PC-9 (cell line): ENCODE results near the gene SUSD1. TPM values are rescaled to one million over a fixed set of nuclear protein-coding genes. Genes with fewer than 3 reads are reported as not detected.

Experiments used
- BruUV-seq: library from RNA; stranded (reverse); fragments of 400-500 nt; replicated peaks from 2 replicates; lab custom pipeline; 2021; lab: Mats Ljungman, UMichigan
- CTCF ChIA-PET: fragments of 300-600 bp; sonication (Branson Sonifier 250); formaldehyde crosslinking; loops from one replicate; lab custom pipeline; 2022; ENCODE audit warnings: antibody characterized with exemption; lab: Charles Lee
- POLR2A ChIA-PET: fragments of 300-600 bp; sonication (Branson Sonifier 250); formaldehyde crosslinking; loops from one replicate; lab custom pipeline; 2022; ENCODE audit warnings: antibody characterized with exemption; ENCODE audit not compliant: unreplicated experiment; lab: Charles Lee
- DNase-seq, 2 experiments: peaks; one replicate each; pipeline versions ENCODE4 v3.0.0 to v3.0.0-alpha.2; 2015 to 2022; ENCODE audit warnings: mixed read lengths in 1 of 2
- H2AFZ ChIP-seq: fragments of 200-600 bp; sonication (generic); 2 replicates; pipeline ENCODE4 v1.8.1; 2017; ENCODE audit warnings: antibody characterized with exemption
- H3F3A ChIP-seq: fragments of 200-600 bp; sonication (generic); 2 replicates; pipeline ENCODE4 v1.8.1; 2017; ENCODE audit warnings: antibody characterized with exemption, mild to moderate bottlenecking, low read depth; ENCODE audit not compliant: insufficient read depth
- H3K27ac ChIP-seq: fragments of 200-600 bp; sonication (generic); 2 replicates; pipeline ENCODE4 v1.6.1; 2016; ENCODE audit warnings: mixed run types
- H3K27me3 ChIP-seq: fragments of 200-600 bp; sonication (generic); 2 replicates; pipeline ENCODE4 v1.6.1; 2016; ENCODE audit warnings: low read depth, mixed run types; ENCODE audit not compliant: insufficient read depth
- H3K36me3 ChIP-seq: fragments of 200-600 bp; sonication (generic); 2 replicates; pipeline ENCODE4 v1.6.1; 2016; ENCODE audit warnings: low read depth, mixed run types
- H3K4me1 ChIP-seq: fragments of 200-600 bp; sonication (generic); replicated peaks from 2 replicates; pipeline ENCODE4 v1.6.1; 2016; ENCODE audit warnings: mixed run types; ENCODE audit not compliant: insufficient read depth
- H3K4me2 ChIP-seq: fragments of 200-600 bp; sonication (generic); 2 replicates; pipeline ENCODE4 v1.6.1; 2017; ENCODE audit warnings: mixed run types
- H3K4me3 ChIP-seq: fragments of 200-600 bp; sonication (generic); 2 replicates; pipeline ENCODE4 v1.6.1; 2016; ENCODE audit warnings: mixed run types
- H3K79me2 ChIP-seq: fragments of 200-600 bp; sonication (generic); 2 replicates; pipeline ENCODE4 v1.6.1; 2017; ENCODE audit warnings: low read depth, mixed run types
- H3K9me2 ChIP-seq: fragments of 200-600 bp; sonication (generic); 2 replicates; pipeline ENCODE4 v1.8.1; 2017; ENCODE audit warnings: mild to moderate bottlenecking; ENCODE audit not compliant: insufficient read depth
- H3K9me3 ChIP-seq: fragments of 200-600 bp; sonication (generic); 2 replicates; pipeline ENCODE4 v1.8.1; 2016; ENCODE audit warnings: low read depth; ENCODE audit not compliant: insufficient read depth
- H4K20me1 ChIP-seq: fragments of 200-600 bp; sonication (generic); 2 replicates; pipeline ENCODE4 v1.8.1; 2017; ENCODE audit not compliant: insufficient read depth
- CTCF ChIP-seq: fragments of 200-600 bp; sonication (generic); conservative IDR thresholded peaks from 2 replicates; pipeline ENCODE4 v1.6.1; 2017; ENCODE audit warnings: mixed run types, antibody characterized with exemption, mild to moderate bottlenecking, moderate library complexity
- EZH2 ChIP-seq: fragments of 200-600 bp; sonication (generic); IDR thresholded peaks from 2 replicates; pipeline ENCODE4 v1.8.0; 2017; ENCODE audit warnings: antibody characterized with exemption, low read depth
- intact Hi-C: fragments of 100-400 bp; cut with micrococcal nuclease; formaldehyde crosslinking; loops from one replicate; pipeline ENCODE4 v1.10.0; 2022; ENCODE audit not compliant: unreplicated experiment
- total RNA-seq: library from RNA; stranded (reverse); gene quantifications from 2 replicates; pipeline ENCODE4 v1.2.3, GENCODE V29; 2021

The SUSD1 gene
- total RNA-seq, 1 experiment from 2014 or later = 23.2 TPM

GRCh38 chr9:112072721-112073638 lies 102.1 kb downstream of the SUSD1 start:
- Histone ChIP-seq H2AFZ (no peak overlapping the region), H3K9me3 (no peaks in the 10 kb centered on the region), H3K4me1 (peaks cover 26% of the 10 kb centered on the region), H3K27me3 (no peaks in the 10 kb centered on the region), H3K79me2 (no peaks in the 10 kb centered on the region), H3K9me2 (no peaks in the 10 kb centered on the region), H3K36me3 (no peaks in the 10 kb centered on the region; the same call in 1 of the 2 replicates), H4K20me1 (no peaks in the 10 kb centered on the region), H3K27ac (peak overlapping the region; percentile 50), H3K4me3 (no peak overlapping the region), H3K4me2 (no peak overlapping the region), H3F3A (peaks cover 2% of the 10 kb centered on the region; the same call in 1 of the 2 replicates)
- TF ChIP-seq CTCF = no peak
- no peak for TF ChIP-seq EZH2
- no TSS peak for BruUV-seq
- intact Hi-C loops = loop anchor here (5.0 kb wide), 2 partner anchors 141 to 411 kb away; partner anchors contain the start of gene GNG10
- POLR2A ChIA-PET = interaction anchor here (0.6 kb wide), 1 partner anchor 116 kb away, joined by 3 read pairs; no protein-coding TSS in a partner anchor
- CTCF ChIA-PET = interaction anchor here (0.6 kb wide), 1 partner anchor 625 kb away, joined by 3 read pairs; no protein-coding TSS in a partner anchor
- DNase-seq = peak; percentile 24 to 68

- TF ChIP-seq CTCF (no peak), EZH2 (no peak)
- Histone ChIP-seq H3K4me3 (no peak overlapping the region), H3K9me2 (no peaks in the 10 kb centered on the region), H3F3A (peaks cover 31% of the 10 kb centered on the region), H3K79me2 (no peaks in the 10 kb centered on the region), H3K4me2 (no peak overlapping the region), H4K20me1 (no peaks in the 10 kb centered on the region), H3K27me3 (no peaks in the 10 kb centered on the region), H3K36me3 (no peaks in the 10 kb centered on the region; the same call in 1 of the 2 replicates), H2AFZ (no peak overlapping the region), H3K4me1 (peaks cover 56% of the 10 kb centered on the region), H3K9me3 (no peaks in the 10 kb centered on the region), H3K27ac (no peak overlapping the region)
- DNase-seq = no peak
- ChIA-PET CTCF (no interaction called here), POLR2A (interaction anchor here (0.7 kb wide), 1 partner anchor 110 kb away, joined by 4 read pairs; no protein-coding TSS in a partner anchor)
- intact Hi-C loops = loop anchor here (5.0 kb wide), 2 partner anchors 137 to 407 kb away; partner anchors contain the start of gene GNG10
- BruUV-seq = no TSS peak
Observed at GRCh38 chr9:112069318-112070169, 105.6 kb downstream of the SUSD1 start.
